Activated gamma-delta T cell treated with anti-CD3 and anti-CD28 coated beads, Interleukin-2, amount 50 U/mL, for 16 hours (primary cell): ENCODE measurements around the gene ZNF804B.

Source experiments
- DNase-seq: peaks from one replicate; pipeline ENCODE4 v3.0.0-alpha.2; 2020; ENCODE audit warnings: low read depth

ZNF804B gene

GRCh38 chr7:89283302-89283701 lies 523.8 kb downstream of the ZNF804B start:
- DNase-seq, result no peak

GRCh38 chr7:89308535-89308934 lies 549.0 kb downstream of the ZNF804B start:
- DNase-seq, result no peak

GRCh38 chr7:89311886-89312285 lies 552.4 kb downstream of the ZNF804B start:
- no peak for DNase-seq

GRCh38 chr7:89312551-89312950 lies 553.1 kb downstream of the ZNF804B start:
- no peak for DNase-seq

GRCh38 chr7:89316584-89317251 lies 557.2 kb downstream of the ZNF804B start:
- DNase-seq, result no peak

GRCh38 chr7:89332026-89332425 lies 572.5 kb downstream of the ZNF804B start:
- no peak for DNase-seq

- DNase-seq, result no peak
Measured at GRCh38 chr7:89334797-89335196, 575.3 kb downstream of the ZNF804B start.

GRCh38 chr7:89335490-89335889 lies 576.0 kb downstream of the ZNF804B start:
- DNase-seq, result no peak

- DNase-seq, result no peak
Measured at GRCh38 chr7:89336121-89336520, 576.6 kb downstream of the ZNF804B start.

GRCh38 chr7:89339748-89340147 lies 580.2 kb downstream of the ZNF804B start:
- DNase-seq, result no peak

- no peak for DNase-seq
Measured at GRCh38 chr7:89357121-89357520, 597.6 kb downstream of the ZNF804B start.

GRCh38 chr7:89377219-89377618 lies 617.7 kb downstream of the ZNF804B start:
- DNase-seq, result no peak

GRCh38 chr7:89385411-89385810 lies 625.9 kb downstream of the ZNF804B start:
- DNase-seq, result no peak
